Chondrocyte (in vitro differentiated cells): Measurements from ENCODE around the gene IKZF1. TPM values are rescaled to one million over a fixed set of nuclear protein-coding genes. Genes with fewer than 3 reads are reported as not detected.

ENCODE experiments used
- DNase-seq: peaks from one replicate; pipeline ENCODE4 v3.0.0; 2021; ENCODE audit warnings: mixed read lengths, low spot score
- H3K27ac Mint-ChIP-seq: one replicate; pipeline ENCODE4 v1.8.0; 2021; ENCODE audit warnings: mild to moderate bottlenecking, moderate library complexity, mixed read lengths; ENCODE audit not compliant: unreplicated experiment
- H3K27me3 Mint-ChIP-seq: 2 replicates; pipeline ENCODE4 v1.8.0; 2021; ENCODE audit warnings: low read depth, mixed read lengths
- H3K36me3 Mint-ChIP-seq: 2 replicates; pipeline ENCODE4 v1.8.0; 2021; ENCODE audit warnings: low read depth, mixed read lengths
- H3K4me1 Mint-ChIP-seq: 2 replicates; pipeline ENCODE4 v1.8.0; 2021; ENCODE audit warnings: low read depth, mild to moderate bottlenecking, mixed read lengths
- H3K4me3 Mint-ChIP-seq: one replicate; pipeline ENCODE4 v1.8.0; 2021; ENCODE audit warnings: mild to moderate bottlenecking, moderate library complexity, mixed read lengths; ENCODE audit not compliant: unreplicated experiment
- H3K9me3 Mint-ChIP-seq: 2 replicates; pipeline ENCODE4 v1.8.0; 2021; ENCODE audit warnings: low read depth, mixed read lengths
- total RNA-seq: library from RNA; stranded (reverse); gene quantifications from 3 replicates; pipeline ENCODE4 v1.2.1, GENCODE V29; 2021
- TF ChIP-seq, protein P1 (sequence below): fragments of 200-600 bp; sonication (generic); IDR thresholded peaks from 2 replicates; pipeline ENCODE4 v1.5.0; 2021; ENCODE audit warnings: antibody characterized with exemption, mild to moderate bottlenecking, moderate library complexity

IKZF1 gene
- total RNA-seq, 1 donor from 2014 or later: not detected

DNA sequence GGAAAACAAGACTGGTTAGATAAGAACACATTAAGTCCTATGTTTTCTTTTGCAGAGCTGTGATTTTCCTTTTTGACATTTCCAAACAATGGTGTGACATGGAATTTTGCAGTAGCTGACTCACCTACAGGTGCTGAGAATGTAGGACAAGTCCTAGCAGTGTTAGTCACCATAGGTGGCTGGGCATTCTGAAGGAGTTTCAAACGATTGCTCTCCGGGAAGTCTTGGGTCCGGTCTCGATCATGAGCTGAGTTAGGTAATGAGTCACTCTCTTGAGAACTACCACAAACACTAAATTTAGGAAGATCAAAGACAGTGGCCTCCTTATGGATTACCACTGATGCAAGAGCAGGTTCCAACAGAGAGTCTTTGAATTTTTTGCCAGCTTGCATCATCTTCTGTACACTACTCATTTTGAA lies 142.0 kb downstream of the IKZF1 start:
- Mint-ChIP-seq H3K4me3 (no peak overlapping the region), H3K36me3 (peaks cover 4% of the 10 kb centered on the region), H3K4me1 (peaks cover 18% of the 10 kb centered on the region), H3K27ac (peak overlapping the region; percentile 33), H3K9me3 (no peaks in the 10 kb centered on the region), H3K27me3 (no peaks in the 10 kb centered on the region)
- TF ChIP-seq, protein P1, sequence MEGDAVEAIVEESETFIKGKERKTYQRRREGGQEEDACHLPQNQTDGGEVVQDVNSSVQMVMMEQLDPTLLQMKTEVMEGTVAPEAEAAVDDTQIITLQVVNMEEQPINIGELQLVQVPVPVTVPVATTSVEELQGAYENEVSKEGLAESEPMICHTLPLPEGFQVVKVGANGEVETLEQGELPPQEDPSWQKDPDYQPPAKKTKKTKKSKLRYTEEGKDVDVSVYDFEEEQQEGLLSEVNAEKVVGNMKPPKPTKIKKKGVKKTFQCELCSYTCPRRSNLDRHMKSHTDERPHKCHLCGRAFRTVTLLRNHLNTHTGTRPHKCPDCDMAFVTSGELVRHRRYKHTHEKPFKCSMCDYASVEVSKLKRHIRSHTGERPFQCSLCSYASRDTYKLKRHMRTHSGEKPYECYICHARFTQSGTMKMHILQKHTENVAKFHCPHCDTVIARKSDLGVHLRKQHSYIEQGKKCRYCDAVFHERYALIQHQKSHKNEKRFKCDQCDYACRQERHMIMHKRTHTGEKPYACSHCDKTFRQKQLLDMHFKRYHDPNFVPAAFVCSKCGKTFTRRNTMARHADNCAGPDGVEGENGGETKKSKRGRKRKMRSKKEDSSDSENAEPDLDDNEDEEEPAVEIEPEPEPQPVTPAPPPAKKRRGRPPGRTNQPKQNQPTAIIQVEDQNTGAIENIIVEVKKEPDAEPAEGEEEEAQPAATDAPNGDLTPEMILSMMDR: no peak
- no peak for DNase-seq

DNA sequence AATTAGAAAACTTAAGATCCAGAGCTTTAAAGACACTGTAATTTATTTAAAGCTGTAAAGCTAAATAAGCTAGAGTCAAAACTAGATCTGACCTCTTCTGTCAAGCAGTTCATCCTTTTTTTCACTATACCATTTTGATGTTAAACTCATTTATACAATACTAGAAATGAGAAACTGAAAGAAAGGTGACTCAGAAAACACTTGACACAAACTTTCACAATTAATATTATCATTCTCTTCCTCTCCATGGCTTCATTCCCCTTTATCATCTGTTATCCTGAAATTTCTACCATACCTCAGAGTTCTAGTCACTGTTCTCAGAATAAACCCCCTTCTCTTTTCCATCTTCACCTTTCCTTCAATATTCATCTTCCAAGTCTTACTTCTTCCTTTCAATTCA lies 144.3 kb downstream of the IKZF1 start:
- Mint-ChIP-seq H3K36me3 (peaks cover 4% of the 10 kb centered on the region), H3K27ac (peak overlapping the region; percentile 64), H3K4me1 (peaks cover 18% of the 10 kb centered on the region), H3K9me3 (no peaks in the 10 kb centered on the region), H3K4me3 (no peak overlapping the region), H3K27me3 (peaks cover 7% of the 10 kb centered on the region)
- TF ChIP-seq, protein P1: no peak
- no peak for DNase-seq

DNA sequence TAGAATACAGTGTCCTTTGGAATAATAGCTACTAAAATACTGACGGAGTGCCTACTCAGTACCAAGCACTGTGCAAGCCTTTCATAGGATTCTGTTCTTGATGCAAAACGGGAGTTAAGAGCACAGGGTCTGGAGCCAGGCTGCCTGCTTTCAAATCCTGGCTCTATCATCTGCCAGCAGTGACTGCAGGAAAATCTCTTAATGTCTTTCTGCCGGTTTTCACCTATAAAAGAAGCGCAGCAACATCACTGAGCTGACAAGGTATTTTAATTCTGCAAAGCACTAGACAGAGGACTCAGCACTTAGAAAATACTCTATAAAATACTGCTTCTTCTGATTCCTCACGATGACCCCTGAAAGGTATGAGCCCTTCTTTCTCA lies 145.0 kb downstream of the IKZF1 start:
- peaks cover 18% of the 10 kb centered on the region for H3K4me1 Mint-ChIP-seq
- TF ChIP-seq, protein P1: no peak
- DNase-seq: no peak
- peaks cover 4% of the 10 kb centered on the region for H3K36me3 Mint-ChIP-seq
- peak overlapping the region; percentile 77 for H3K27ac Mint-ChIP-seq
- peaks cover 13% of the 10 kb centered on the region for H3K27me3 Mint-ChIP-seq
- peak overlapping the region; percentile 81 for H3K4me3 Mint-ChIP-seq
- no peaks in the 10 kb centered on the region for H3K9me3 Mint-ChIP-seq

DNA sequence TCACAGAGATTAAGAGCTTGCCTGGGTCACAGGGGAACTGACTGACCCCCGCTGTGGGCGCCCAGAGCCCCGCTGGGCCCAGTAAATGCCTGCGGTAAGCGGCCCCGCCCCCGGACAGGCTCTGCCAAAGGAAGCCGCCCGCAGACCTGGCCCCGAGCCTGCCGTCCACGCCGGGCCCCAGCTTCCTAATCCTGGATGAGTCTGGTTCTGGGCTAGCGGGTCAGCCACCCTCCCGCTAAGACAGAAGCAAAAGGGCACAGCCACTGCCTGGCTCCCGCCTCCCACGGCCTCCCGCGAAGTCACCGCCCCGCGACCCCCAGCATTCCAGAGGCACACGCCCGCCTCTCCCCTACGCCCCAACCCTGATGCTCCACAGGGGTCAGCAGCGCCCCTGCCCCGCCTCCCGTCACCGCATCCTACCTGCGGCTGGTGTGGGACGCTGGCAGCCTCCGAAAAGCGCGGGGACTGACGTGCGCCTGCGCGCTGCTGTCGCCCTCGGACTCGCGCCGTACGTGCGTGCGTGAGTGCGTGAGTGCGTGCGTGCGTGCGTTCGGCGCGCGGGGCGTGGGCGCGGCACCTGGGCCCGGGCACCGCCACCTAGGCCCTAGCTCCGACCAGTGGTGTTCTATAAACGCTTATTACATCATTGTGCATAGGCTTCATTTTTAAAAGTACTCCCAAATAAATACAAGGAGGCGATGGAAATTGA lies 145.5 kb downstream of the IKZF1 start, which contains the start of gene FIGNL1:
TSS of gene FIGNL1 (minus strand) at position 470 of the 709 bp plus-strand sequence. CDS start 3,063 bp downstream, outside the sequence.
- Mint-ChIP-seq H3K4me1 (peaks cover 18% of the 10 kb centered on the region), H3K9me3 (no peaks in the 10 kb centered on the region), H3K27ac (peak within 1 kb of the TSS; percentile 77), H3K27me3 (peaks cover 16% of the 10 kb centered on the region), H3K36me3 (peaks cover 4% of the 10 kb centered on the region), H3K4me3 (peak within 1 kb of the TSS; percentile 81)
- DNase-seq: no peak
- TF ChIP-seq, protein P1: no peak

DNA sequence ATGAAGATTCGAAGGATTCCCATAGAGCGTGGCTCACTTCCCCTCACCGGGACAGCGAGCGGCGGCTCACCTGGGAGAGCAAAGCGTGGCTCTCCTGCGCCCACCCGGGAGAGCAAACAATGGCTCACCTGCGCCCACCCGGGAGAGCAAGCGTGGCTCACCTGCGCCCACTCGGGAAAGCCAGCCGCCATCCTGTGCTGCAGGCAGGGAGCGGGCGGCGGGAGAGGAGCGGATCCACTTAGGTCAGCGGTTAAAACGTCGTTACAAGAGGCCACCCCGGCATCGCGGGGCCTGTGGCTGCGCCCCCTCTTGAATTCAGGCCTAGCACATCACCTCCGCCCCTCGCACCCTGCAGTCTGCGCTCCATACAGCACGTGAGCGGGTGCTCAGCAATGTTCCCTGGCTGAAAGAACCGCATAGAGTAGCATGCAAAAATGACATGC lies 146.1 kb downstream of the IKZF1 start:
- peaks cover 19% of the 10 kb centered on the region for H3K27me3 Mint-ChIP-seq
- no peak for DNase-seq
- TF ChIP-seq, protein P1: no peak
- H3K36me3 Mint-ChIP-seq: peaks cover 3% of the 10 kb centered on the region
- H3K4me1 Mint-ChIP-seq: peaks cover 18% of the 10 kb centered on the region
- H3K4me3 Mint-ChIP-seq: peak overlapping the region; percentile 81
- H3K9me3 Mint-ChIP-seq: no peaks in the 10 kb centered on the region
- peak overlapping the region; percentile 29 for H3K27ac Mint-ChIP-seq

Other genes with a start within 250 kb of the IKZF1 start
- gene ZPBP, start 211.5 kb upstream of the IKZF1 start, total RNA-seq: not detected in 3 replicates
- 6.5 to 11.4 TPM (median 6.8 TPM) in 3 replicates for gene FIGNL1, start 145.6 kb downstream of the IKZF1 start, total RNA-seq